ENCODE data around the gene PPM1F. TPM values are rescaled to one million over a fixed set of nuclear protein-coding genes. Genes with fewer than 3 reads are reported as not detected.

PPM1F gene
- polyA plus RNA-seq, 2 of the 4 experiments (the other 2 are of a cell fraction) = 11.0 to 14.2 TPM

DNA sequence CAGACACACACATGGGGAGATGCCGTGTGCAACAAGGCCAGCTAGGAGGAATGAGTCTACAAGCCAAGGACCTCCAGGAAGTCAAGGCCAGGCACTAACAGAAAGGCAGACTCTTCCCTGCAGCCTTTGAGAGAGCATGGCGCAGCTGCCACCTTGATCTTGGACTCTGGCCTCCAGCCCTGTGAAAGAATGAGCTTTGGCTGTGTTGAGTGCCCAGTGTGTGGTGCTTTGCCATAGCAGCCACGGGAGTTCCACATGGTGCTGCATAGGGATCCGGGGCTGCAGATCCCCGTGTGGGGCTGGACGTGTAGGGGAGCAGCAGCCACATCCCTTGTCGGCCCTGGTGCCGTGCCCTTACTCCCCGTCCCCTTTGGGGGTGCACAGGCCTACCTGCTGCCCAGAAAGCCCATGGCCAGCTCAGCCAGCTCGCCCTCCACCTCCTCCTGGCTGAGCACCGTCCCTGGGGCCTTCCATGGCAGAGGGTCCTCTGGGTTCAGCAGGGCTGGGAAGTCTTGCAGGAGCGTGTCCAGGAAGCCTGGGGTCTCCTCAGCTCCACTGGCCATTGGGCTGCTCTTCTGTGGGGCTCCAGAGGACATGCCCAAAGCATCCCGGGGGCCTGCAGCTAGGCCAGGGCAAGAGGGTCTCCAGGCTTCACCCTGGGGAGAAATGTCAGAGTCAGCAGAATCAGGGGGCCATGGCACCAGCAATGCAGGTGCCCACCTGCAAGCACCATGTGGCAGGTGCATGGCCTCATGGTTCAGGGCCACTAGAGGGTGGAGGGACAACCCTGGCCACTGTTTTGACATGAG lies 7.0 kb downstream of the PPM1F start:
- Histone ChIP-seq H3K4me2 (no peak overlapping the region), H3K4me3 (no peak overlapping the region), H3K27ac (no peak overlapping the region), H3K4me1 (peaks cover 12% of the 10 kb centered on the region), H3K9me3 (no peaks in the 10 kb centered on the region)
- 94% methylated on average over 10 of the region's 13 CpGs for WGBS (ENCODE audit: missing lambda C conversion rate)
- POLR2A ChIA-PET = interaction anchor here (1.1 kb wide), 1 partner anchor 210 kb away, joined by 3 read pairs; no protein-coding TSS in a partner anchor
- no peak for ATAC-seq
- no peak for FAIRE-seq
- CTCF ChIA-PET = interaction anchor here (0.9 to 1.5 kb wide), 2 partner anchors 9 to 230 kb away, joined by 3 to 4 read pairs; no protein-coding TSS in a partner anchor
- DNase-seq (ENCODE audit: low read depth in 1 of 2, low spot score in 1 of 2) = no peak
- TF ChIP-seq, protein P1, sequence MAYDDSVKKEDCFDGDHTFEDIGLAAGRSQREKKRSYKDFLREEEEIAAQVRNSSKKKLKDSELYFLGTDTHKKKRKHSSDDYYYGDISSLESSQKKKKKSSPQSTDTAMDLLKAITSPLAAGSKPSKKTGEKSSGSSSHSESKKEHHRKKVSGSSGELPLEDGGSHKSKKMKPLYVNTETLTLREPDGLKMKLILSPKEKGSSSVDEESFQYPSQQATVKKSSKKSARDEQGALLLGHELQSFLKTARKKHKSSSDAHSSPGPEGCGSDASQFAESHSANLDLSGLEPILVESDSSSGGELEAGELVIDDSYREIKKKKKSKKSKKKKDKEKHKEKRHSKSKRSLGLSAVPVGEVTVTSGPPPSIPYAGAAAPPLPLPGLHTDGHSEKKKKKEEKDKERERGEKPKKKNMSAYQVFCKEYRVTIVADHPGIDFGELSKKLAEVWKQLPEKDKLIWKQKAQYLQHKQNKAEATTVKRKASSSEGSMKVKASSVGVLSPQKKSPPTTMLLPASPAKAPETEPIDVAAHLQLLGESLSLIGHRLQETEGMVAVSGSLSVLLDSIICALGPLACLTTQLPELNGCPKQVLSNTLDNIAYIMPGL (CRISPR knock-in tag; IDR thresholded peaks at IDR 0.05; ENCODE audit: borderline replicate concordance) = no peak
- TF ChIP-seq PHF8 (IDR thresholded peaks at IDR 0.05; ENCODE audit: borderline replicate concordance, low read depth) = no peak
- peak; percentile 59 for TF ChIP-seq MAFK (IDR thresholded peaks at IDR 0.05; ENCODE audit: partially characterized antibody)

DNA sequence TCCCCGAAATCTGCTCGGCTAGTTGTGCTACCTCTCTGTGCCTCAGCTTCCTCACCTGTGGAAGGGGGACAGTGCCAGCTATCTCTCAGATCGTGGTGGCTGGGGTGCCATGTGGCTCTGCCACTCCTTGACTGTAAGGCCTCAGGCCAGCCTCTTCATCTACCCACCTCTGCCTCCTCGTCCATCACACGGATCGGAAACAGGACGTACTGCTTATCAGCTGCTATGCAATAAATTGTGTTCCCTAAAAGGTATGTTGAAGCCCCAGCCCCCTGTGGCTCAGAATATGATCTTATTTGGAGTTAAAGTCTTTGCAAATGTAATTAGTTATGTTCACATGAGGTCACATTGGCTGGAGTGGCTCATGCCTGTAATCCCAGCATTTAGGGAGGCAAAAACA lies 7.8 kb downstream of the PPM1F start:
- ATAC-seq (no peak), FAIRE-seq (no peak), DNase-seq (ENCODE audit: low read depth in 1 of 2, low spot score in 1 of 2) (no peak)
- WGBS (ENCODE audit: missing lambda C conversion rate) = 94% methylated on average over 7 of the region's 7 CpGs
- ChIA-PET CTCF (interaction anchor here (1.5 to 1.9 kb wide), 2 partner anchors 8 to 230 kb away, joined by 4 to 8 read pairs; partner anchors contain the start of gene PPM1F), POLR2A (interaction anchor here (1.1 kb wide), 1 partner anchor 209 kb away, joined by 3 read pairs; no protein-coding TSS in a partner anchor)
- no peak overlapping the region for H3K4me2 ChIP-seq
- H3K4me3 ChIP-seq = no peak overlapping the region
- TF ChIP-seq HDAC2 (IDR thresholded peaks at IDR 0.05) (no peak), RFX5 (IDR thresholded peaks at IDR 0.05) (no peak), ZC3H11A (IDR thresholded peaks at IDR 0.05) (no peak)
- peaks cover 12% of the 10 kb centered on the region for H3K4me1 ChIP-seq
- no peaks in the 10 kb centered on the region for H3K9me3 ChIP-seq
- no peak overlapping the region for H3K27ac ChIP-seq

DNA sequence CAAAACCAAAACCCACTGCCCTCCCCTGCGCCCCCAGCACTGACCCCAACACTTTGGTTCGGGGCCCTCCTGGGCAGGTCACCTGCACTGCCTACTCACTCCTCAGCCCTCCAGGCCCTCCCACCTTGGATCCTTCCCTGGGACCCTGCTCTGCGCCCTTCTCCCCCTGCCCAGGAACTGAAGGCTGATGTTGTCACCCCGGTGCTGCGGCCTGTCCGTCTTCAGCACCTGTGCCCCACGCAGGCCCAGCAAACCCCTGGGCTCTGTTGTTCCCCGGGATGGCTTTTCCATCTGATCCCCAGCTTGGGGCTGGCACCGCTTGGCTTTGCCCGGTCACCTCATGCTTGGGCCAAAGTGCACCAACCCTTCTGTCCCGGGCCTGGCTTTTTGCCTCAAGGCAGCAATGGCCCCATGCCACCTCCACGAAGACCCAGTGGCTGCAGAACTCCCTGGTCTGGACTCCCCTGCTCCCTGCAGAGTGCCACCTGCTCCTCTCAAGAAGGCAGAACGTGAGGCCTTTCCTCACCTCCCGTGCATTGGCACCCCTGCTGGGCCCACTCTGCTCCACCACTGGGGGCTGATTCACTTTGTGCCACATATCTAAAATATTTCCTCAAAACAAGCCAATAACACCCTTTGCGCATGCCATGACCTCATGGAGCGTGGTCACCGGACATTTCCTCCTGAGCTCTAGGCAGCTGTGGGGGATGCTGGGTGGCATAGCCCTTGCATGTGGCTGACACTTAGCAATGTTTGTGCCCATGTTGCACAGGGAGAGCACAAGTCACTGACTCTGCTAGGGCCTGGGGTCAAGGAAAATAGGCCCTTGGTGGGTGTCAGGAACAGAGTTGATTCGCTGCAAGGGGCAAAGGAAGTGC lies 8.8 kb downstream of the PPM1F start:
- WGBS (ENCODE audit: missing lambda C conversion rate) = 94% methylated on average over 17 of the region's 18 CpGs
- Histone ChIP-seq H3K9me3 (no peaks in the 10 kb centered on the region), H3K4me1 (peaks cover 14% of the 10 kb centered on the region), H3K4me2 (no peak overlapping the region), H3K4me3 (no peak overlapping the region), H3K27ac (no peak overlapping the region)
- TF ChIP-seq JUNB (IDR thresholded peaks at IDR 0.05) = no peak
- TF ChIP-seq NFE2L2 (conservative IDR thresholded peaks at IDR 0.05; ENCODE audit: low read length) = no peak
- TF ChIP-seq MYC (IDR thresholded peaks at IDR 0.05; ENCODE audit: borderline replicate concordance, low read length) = no peak
- no peak for TF ChIP-seq BHLHE40 (IDR thresholded peaks at IDR 0.05; ENCODE audit: low read depth, low read length)
- TF ChIP-seq RARB (CRISPR knock-in tag; IDR thresholded peaks at IDR 0.05) = no peak
- no peak for TF ChIP-seq RFX5 (IDR thresholded peaks at IDR 0.05)
- no peak for TF ChIP-seq NPAS2 (CRISPR knock-in tag; IDR thresholded peaks at IDR 0.05; ENCODE audit: borderline replicate concordance)
- TF ChIP-seq POLR2AphosphoS2 (conservative IDR thresholded peaks at IDR 0.05; ENCODE audit: low read length) = no peak
- DNase-seq (ENCODE audit: low read depth in 1 of 2, low spot score in 1 of 2) (no peak), FAIRE-seq (no peak), ATAC-seq (no peak)
- ChIA-PET POLR2A (no interaction called here), CTCF (interaction anchor here (0.8 to 1.9 kb wide), 3 partner anchors 9 to 229 kb away, joined by 3 to 8 read pairs (median 4); partner anchors contain the start of gene PPM1F)
